ENCODE data around the gene SMCP.

The SMCP gene

GRCh38 chr1:152876827-152877226, 1.3 kb upstream of the SMCP start:
- no peak overlapping the region for H3K4me3 Mint-ChIP-seq
- H3K4me1 Mint-ChIP-seq: peaks cover 12% of the 10 kb centered on the region
- peaks cover 11% of the 10 kb centered on the region for H3K27me3 Mint-ChIP-seq
- H3K27ac Mint-ChIP-seq: no peak overlapping the region
- ATAC-seq (ENCODE audit: low read depth) (no peak), DNase-seq (ENCODE audit: low spot score in 2 of 2) (no peak)
- no peaks in the 10 kb centered on the region for H3K36me3 Mint-ChIP-seq
- H3K9me3 Mint-ChIP-seq: no peaks in the 10 kb centered on the region

GRCh38 chr1:152879559-152880198, 1.6 kb downstream of the SMCP start:
- Mint-ChIP-seq H3K4me3 (no peak overlapping the region), H3K36me3 (no peaks in the 10 kb centered on the region), H3K4me1 (peaks cover 10% of the 10 kb centered on the region), H3K27ac (no peak overlapping the region), H3K27me3 (peaks cover 12% of the 10 kb centered on the region), H3K9me3 (no peaks in the 10 kb centered on the region)
- ATAC-seq (ENCODE audit: low read depth) (no peak), DNase-seq (ENCODE audit: low spot score in 2 of 2) (no peak)

DNA sequence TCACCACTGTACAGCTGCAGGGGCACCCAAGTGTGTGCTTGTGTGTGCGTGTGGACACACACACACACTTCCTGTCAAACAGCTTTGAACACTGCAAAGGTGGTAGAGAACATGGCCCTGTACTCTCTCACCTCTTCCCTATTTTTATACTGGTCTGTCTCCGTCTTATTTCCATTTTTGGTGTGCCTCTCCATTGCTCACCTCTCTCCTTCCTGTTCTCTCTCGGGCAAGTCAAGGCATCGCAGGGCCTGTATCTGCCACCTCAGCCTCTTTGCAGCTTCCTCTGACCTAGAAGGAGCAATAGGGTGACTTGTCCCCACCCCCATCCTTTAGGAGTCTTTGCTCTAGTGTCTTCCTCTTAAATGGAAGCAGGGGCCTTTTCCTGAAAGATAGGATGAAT, 2.2 kb downstream of the SMCP start:
- Mint-ChIP-seq H3K4me3 (no peak overlapping the region), H3K36me3 (no peaks in the 10 kb centered on the region), H3K27ac (no peak overlapping the region), H3K27me3 (peaks cover 9% of the 10 kb centered on the region), H3K9me3 (no peaks in the 10 kb centered on the region), H3K4me1 (peaks cover 10% of the 10 kb centered on the region)
- no peak for DNase-seq (ENCODE audit: low spot score in 2 of 2)
- no peak for ATAC-seq (ENCODE audit: low read depth)

DNA sequence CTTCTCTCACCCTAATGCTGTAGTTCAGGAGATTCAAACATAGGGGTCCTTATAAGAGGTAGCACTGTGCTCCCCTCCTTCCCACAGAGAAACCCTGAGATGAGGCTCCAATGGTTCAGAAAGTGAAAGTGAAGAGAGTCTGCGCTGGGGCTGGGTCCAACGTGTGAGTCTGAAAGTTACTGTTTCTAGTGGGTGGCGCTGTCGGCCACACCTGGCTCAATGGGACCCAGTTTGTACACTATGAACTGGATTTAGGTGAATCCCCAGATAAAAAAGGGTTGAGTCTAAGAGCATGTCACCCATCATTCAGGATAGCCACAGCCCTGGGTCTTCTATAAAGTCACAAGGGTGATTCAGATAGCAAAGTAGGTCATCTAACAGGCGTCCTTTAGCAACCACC, 2.8 kb downstream of the SMCP start:
- ATAC-seq (ENCODE audit: low read depth) (no peak), DNase-seq (ENCODE audit: low spot score in 2 of 2) (no peak)
- H3K9me3 Mint-ChIP-seq: no peaks in the 10 kb centered on the region

GRCh38 chr1:152884085-152884484, 6.0 kb downstream of the SMCP start:
- H3K27me3 Mint-ChIP-seq: peaks cover 4% of the 10 kb centered on the region
- H3K4me1 Mint-ChIP-seq: peaks cover 10% of the 10 kb centered on the region
- H3K4me3 Mint-ChIP-seq: no peak overlapping the region
- no peaks in the 10 kb centered on the region for H3K9me3 Mint-ChIP-seq
- DNase-seq (ENCODE audit: low spot score in 2 of 2) (no peak), ATAC-seq (ENCODE audit: low read depth) (no peak)
- H3K27ac Mint-ChIP-seq: no peak overlapping the region
- H3K36me3 Mint-ChIP-seq: no peaks in the 10 kb centered on the region

More for the DNA sequence above, 2.8 kb downstream of the SMCP start:
- Mint-ChIP-seq H3K36me3 (no peaks in the 10 kb centered on the region), H3K27ac (no peak overlapping the region), H3K4me3 (no peak overlapping the region), H3K4me1 (peaks cover 10% of the 10 kb centered on the region), H3K27me3 (peaks cover 9% of the 10 kb centered on the region)

- H3K27me3 Mint-ChIP-seq: peaks cover 4% of the 10 kb centered on the region
- H3K36me3 Mint-ChIP-seq: no peaks in the 10 kb centered on the region
- no peaks in the 10 kb centered on the region for H3K9me3 Mint-ChIP-seq
- H3K4me1 Mint-ChIP-seq: peaks cover 10% of the 10 kb centered on the region
- DNase-seq (ENCODE audit: low spot score in 2 of 2): no peak
- no peak overlapping the region for H3K4me3 Mint-ChIP-seq
- no peak overlapping the region for H3K27ac Mint-ChIP-seq
- ATAC-seq (ENCODE audit: low read depth): no peak
Observed at GRCh38 chr1:152884506-152884905, 6.4 kb downstream of the SMCP start.

GRCh38 chr1:152884966-152885624, 7.0 kb downstream of the SMCP start:
- H3K27me3 Mint-ChIP-seq: peaks cover 3% of the 10 kb centered on the region
- ATAC-seq (ENCODE audit: low read depth): no peak
- DNase-seq (ENCODE audit: low spot score in 2 of 2): no peak
- H3K9me3 Mint-ChIP-seq: no peaks in the 10 kb centered on the region
- H3K36me3 Mint-ChIP-seq: no peaks in the 10 kb centered on the region
- H3K4me3 Mint-ChIP-seq: no peak overlapping the region
- no peak overlapping the region for H3K27ac Mint-ChIP-seq
- H3K4me1 Mint-ChIP-seq: peaks cover 6% of the 10 kb centered on the region

GRCh38 chr1:152886085-152886484, 8.0 kb downstream of the SMCP start:
- H3K36me3 Mint-ChIP-seq: no peaks in the 10 kb centered on the region
- H3K9me3 Mint-ChIP-seq: no peaks in the 10 kb centered on the region
- no peak overlapping the region for H3K27ac Mint-ChIP-seq
- DNase-seq (ENCODE audit: low spot score in 2 of 2) (no peak), ATAC-seq (ENCODE audit: low read depth) (no peak)
- no peak overlapping the region for H3K4me3 Mint-ChIP-seq
- peaks cover 3% of the 10 kb centered on the region for H3K27me3 Mint-ChIP-seq
- H3K4me1 Mint-ChIP-seq: peaks cover 2% of the 10 kb centered on the region

DNA sequence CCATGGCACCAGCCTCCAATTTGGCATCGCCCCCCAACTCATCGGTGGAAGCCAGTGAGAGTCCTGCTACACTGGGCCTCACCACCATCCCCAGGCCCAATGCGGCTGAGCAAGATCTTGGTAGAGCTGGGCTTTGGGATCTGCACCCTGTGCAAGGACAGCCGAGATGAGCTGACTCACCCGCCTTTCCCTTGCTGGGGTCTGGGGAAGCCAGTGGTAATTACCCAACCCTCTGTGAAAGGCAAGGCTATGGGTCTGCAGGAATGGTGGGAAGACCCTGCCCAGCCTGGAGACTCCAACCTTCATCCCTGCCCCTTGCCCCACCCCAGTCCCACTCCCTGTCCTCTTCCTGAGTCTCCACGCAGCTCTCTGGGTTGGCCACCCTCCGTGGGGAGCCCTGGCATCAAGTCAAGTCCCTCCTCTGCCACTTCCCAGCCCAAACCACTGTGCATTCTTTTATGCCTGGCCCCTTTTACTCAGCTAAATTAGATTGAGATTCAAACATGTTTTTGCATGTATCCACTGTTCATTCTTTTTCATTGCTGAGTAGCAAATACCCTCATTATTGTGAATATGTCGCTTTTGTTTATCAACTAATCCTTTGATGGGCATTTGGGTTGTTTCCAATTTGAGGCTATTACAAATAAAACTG, 8.8 kb downstream of the SMCP start:
- H3K9me3 Mint-ChIP-seq: no peaks in the 10 kb centered on the region
- H3K4me1 Mint-ChIP-seq: peaks cover 2% of the 10 kb centered on the region
- H3K27me3 Mint-ChIP-seq: peaks cover 1% of the 10 kb centered on the region
- H3K36me3 Mint-ChIP-seq: no peaks in the 10 kb centered on the region
- ATAC-seq (ENCODE audit: low read depth) (no peak), DNase-seq (ENCODE audit: low spot score in 2 of 2) (no peak)
- no peak overlapping the region for H3K4me3 Mint-ChIP-seq
- H3K27ac Mint-ChIP-seq: no peak overlapping the region

DNA sequence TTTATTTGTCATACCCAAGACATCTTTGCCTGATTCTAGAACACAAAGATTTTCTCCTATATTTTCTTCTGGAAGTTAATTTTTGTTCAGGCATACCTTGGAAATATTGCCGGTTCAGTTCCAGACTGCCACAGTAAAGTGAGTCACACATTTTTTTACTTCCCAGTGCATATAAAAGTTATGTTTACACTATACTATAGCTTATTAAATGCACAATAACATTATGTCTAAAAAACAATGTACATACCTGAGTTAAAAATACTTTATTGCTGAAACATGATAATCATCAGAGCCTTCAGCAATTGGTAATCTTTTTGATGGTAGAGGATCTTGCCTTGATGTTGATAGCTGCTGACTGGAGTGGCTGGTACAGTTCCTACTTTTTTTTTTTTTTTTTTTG, 10.0 kb downstream of the SMCP start:
- DNase-seq (ENCODE audit: low spot score in 2 of 2): no peak
- Mint-ChIP-seq H3K27me3 (peaks cover 1% of the 10 kb centered on the region), H3K36me3 (no peaks in the 10 kb centered on the region), H3K4me3 (no peak overlapping the region), H3K4me1 (peaks cover 2% of the 10 kb centered on the region), H3K9me3 (no peaks in the 10 kb centered on the region), H3K27ac (no peak overlapping the region)
- ATAC-seq (ENCODE audit: low read depth): no peak

- peaks cover 2% of the 10 kb centered on the region for H3K9me3 Mint-ChIP-seq
- no peak overlapping the region for H3K27ac Mint-ChIP-seq
- H3K4me3 Mint-ChIP-seq: no peak overlapping the region
- H3K27me3 Mint-ChIP-seq: peaks cover 11% of the 10 kb centered on the region
- no peaks in the 10 kb centered on the region for H3K36me3 Mint-ChIP-seq
- ATAC-seq (ENCODE audit: low read depth) (no peak), DNase-seq (ENCODE audit: low spot score in 2 of 2) (no peak)
- no peaks in the 10 kb centered on the region for H3K4me1 Mint-ChIP-seq
Observed at GRCh38 chr1:152899027-152899426, 20.9 kb downstream of the SMCP start.

GRCh38 chr1:152899883-152900282, 21.8 kb downstream of the SMCP start:
- Mint-ChIP-seq H3K36me3 (no peaks in the 10 kb centered on the region), H3K4me1 (no peaks in the 10 kb centered on the region), H3K27ac (no peak overlapping the region), H3K27me3 (peaks cover 9% of the 10 kb centered on the region), H3K9me3 (no peaks in the 10 kb centered on the region), H3K4me3 (no peak overlapping the region)
- no peak for ATAC-seq (ENCODE audit: low read depth)
- DNase-seq (ENCODE audit: low spot score in 2 of 2): no peak

DNA sequence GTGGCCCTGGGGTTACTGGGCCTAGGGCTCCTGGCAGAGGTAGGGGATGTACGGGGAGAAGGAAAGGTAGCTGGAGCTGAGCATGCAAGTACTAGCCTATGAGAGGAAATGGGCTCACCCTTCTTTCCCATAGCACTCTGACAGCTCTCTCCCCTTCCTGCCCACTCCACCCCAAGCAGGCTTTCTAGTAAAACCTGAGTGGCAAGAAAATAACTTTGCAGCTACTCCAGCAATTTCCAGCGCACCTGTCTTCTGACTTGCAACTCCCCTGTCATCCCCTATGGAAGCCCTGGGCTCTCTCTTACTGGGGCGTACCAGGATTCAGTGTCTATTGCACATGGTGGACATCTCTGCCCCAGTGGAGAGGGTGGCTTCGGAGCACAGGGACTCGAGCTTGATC, 23.5 kb downstream of the SMCP start:
- H3K36me3 Mint-ChIP-seq: no peaks in the 10 kb centered on the region
- no peaks in the 10 kb centered on the region for H3K9me3 Mint-ChIP-seq
- no peak for DNase-seq (ENCODE audit: low spot score in 2 of 2)
- no peak for ATAC-seq (ENCODE audit: low read depth)
- H3K4me1 Mint-ChIP-seq: no peaks in the 10 kb centered on the region
- H3K27ac Mint-ChIP-seq: no peak overlapping the region
- H3K27me3 Mint-ChIP-seq: peaks cover 17% of the 10 kb centered on the region
- no peak overlapping the region for H3K4me3 Mint-ChIP-seq

DNA sequence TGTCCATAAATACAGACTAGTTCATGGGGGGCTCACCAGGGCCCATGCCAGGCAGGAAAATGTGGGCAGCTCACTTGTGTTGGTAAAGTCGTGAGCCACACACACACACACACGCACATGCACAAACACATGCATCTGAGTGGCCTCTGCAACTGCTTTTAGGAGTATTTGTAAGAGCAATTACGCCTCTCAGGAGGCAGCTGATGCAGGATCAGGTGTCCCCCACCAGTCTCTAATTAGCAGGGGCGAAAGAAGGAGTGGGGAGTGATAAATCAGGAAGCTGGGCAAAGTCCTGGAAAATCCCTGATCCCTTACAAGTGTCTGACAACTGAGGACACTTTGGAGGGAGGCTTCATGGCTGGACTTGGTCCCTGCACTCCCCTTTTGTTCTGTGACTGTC, 24.5 kb downstream of the SMCP start:
- Mint-ChIP-seq H3K9me3 (no peaks in the 10 kb centered on the region), H3K4me1 (no peaks in the 10 kb centered on the region), H3K27me3 (peaks cover 18% of the 10 kb centered on the region), H3K36me3 (no peaks in the 10 kb centered on the region), H3K27ac (no peak overlapping the region), H3K4me3 (no peak overlapping the region)
- no peak for ATAC-seq (ENCODE audit: low read depth)
- no peak for DNase-seq (ENCODE audit: low spot score in 2 of 2)

Data from memory B cell (primary cell).